B cell (primary cell): ENCODE measurements around the gene C1orf116. TPM values are rescaled to one million over a fixed set of nuclear protein-coding genes. Genes with fewer than 3 reads are reported as not detected.

Experiments used
- ATAC-seq: fragments of 200-7000 bp; cut with Tn5 transposase; one replicate; pipeline ENCODE4 v1.10.0; 2021; ENCODE audit warnings: low read depth, mild to moderate bottlenecking, moderate number of reproducible peaks, moderate library complexity
- CTCF ChIA-PET: fragments of 350-600 bp; sonication (Branson Sonifier 250); formaldehyde crosslinking; loops from one replicate; lab custom pipeline; 2021; ENCODE audit warnings: antibody characterized with exemption, inconsistent platforms; lab: Charles Lee
- POLR2A ChIA-PET: fragments of 350-600 bp; sonication (Branson Sonifier 250); formaldehyde crosslinking; loops from one replicate; lab custom pipeline; 2021; ENCODE audit warnings: antibody characterized with exemption; lab: Charles Lee
- DNase-seq: peaks from one replicate; pipeline ENCODE4 v3.0.0; 2013
- H2AFZ ChIP-seq: 2 replicates; pipeline ENCODE4 v1.6.1; 2012; ENCODE audit warnings: mild to moderate bottlenecking, low read depth, low read length; ENCODE audit not compliant: insufficient read depth, poor library complexity, severe bottlenecking
- H3K27ac ChIP-seq, 2 donors: 1 replicate in 1 of 2; 2 replicates in 1 of 2; pipeline ENCODE4 v1.5.1; 2012 to 2013; ENCODE audit warnings: low read length in 2 of 2, mild to moderate bottlenecking in 2 of 2, moderate library complexity in 1 of 2
- H3K27me3 ChIP-seq, 4 experiments: fragments of 200-600 bp in 1 of 4; sonication (generic) in 1 of 4; replicated peaks in 1 of 4; 1 replicate in 2 of 4; 2 replicates in 2 of 4; pipeline versions ENCODE4 v1.6.1 to v1.7.0; 2013 to 2016; ENCODE audit warnings: low read length in 3 of 4, mild to moderate bottlenecking in 2 of 4, mixed read lengths in 1 of 4, moderate library complexity in 1 of 4; ENCODE audit not compliant: insufficient read depth in 4 of 4, control insufficient read depth in 3 of 4; ENCODE audit errors: control extremely low read depth in 1 of 4
- H3K36me3 ChIP-seq, 2 experiments: replicated peaks in 1 of 2; 1 replicate in 1 of 2; 2 replicates in 1 of 2; pipeline versions ENCODE4 v1.6.1 to v1.7.1; 2013; ENCODE audit warnings: low read length in 1 of 2; ENCODE audit not compliant: insufficient read depth in 2 of 2, control insufficient read depth in 1 of 2; ENCODE audit errors: control extremely low read depth in 1 of 2, extremely low read depth in 1 of 2
- H3K4me1 ChIP-seq, 2 donors: fragments of 200-600 bp in 1 of 2; sonication (generic) in 1 of 2; 1 replicate in 1 of 2; 2 replicates in 1 of 2; pipeline versions ENCODE4 v1.5.1 to v1.6.1; 2013 to 2017; ENCODE audit warnings: low read length in 2 of 2; ENCODE audit not compliant: control insufficient read depth in 2 of 2, insufficient read depth in 2 of 2
- H3K4me2 ChIP-seq: replicated peaks from 2 replicates; pipeline ENCODE3; 2012; ENCODE audit warnings: mild to moderate bottlenecking, low read depth, low read length; ENCODE audit not compliant: poor library complexity, severe bottlenecking
- H3K4me3 ChIP-seq, 5 experiments: fragments of 200-600 bp in 1 of 5; sonication (generic) in 1 of 5; 1 replicate in 3 of 5; 2 replicates in 2 of 5; pipeline versions ENCODE4 v1.5.1 to v1.7.0; 2011 to 2016; ENCODE audit warnings: low read length in 4 of 5, mild to moderate bottlenecking in 4 of 5, low read depth in 2 of 5, control low read depth in 1 of 5, moderate library complexity in 1 of 5; ENCODE audit not compliant: insufficient read depth in 1 of 5; ENCODE audit errors: control extremely low read depth in 1 of 5, extremely low read depth in 1 of 5
- H3K79me2 ChIP-seq: fragments of 200-600 bp; sonication (generic); one replicate; pipeline ENCODE4 v1.6.0; 2016; ENCODE audit warnings: low read length; ENCODE audit not compliant: control insufficient read depth, insufficient read depth
- H3K9ac ChIP-seq: fragments of 200-600 bp; sonication (generic); 2 replicates; pipeline ENCODE4 v1.6.1; 2017; ENCODE audit warnings: mild to moderate bottlenecking, low read length, moderate library complexity
- H3K9me3 ChIP-seq, 3 donors: one replicate each; pipeline versions ENCODE4 v1.6.1 to v1.7.1; 2013; ENCODE audit warnings: low read length in 2 of 3; ENCODE audit not compliant: control insufficient read depth in 2 of 3, insufficient read depth in 1 of 3; ENCODE audit errors: control extremely low read depth in 1 of 3
- H4K20me1 ChIP-seq: 2 replicates; pipeline ENCODE4 v1.6.0; 2012; ENCODE audit warnings: mild to moderate bottlenecking, low read length; ENCODE audit not compliant: insufficient read depth, control insufficient read depth, poor library complexity, severe bottlenecking
- H3K27ac Mint-ChIP-seq: one replicate; pipeline ENCODE4 v1.8.0; 2021; ENCODE audit warnings: mixed read lengths
- H3K27me3 Mint-ChIP-seq: one replicate; pipeline ENCODE4 v1.8.0; 2021; ENCODE audit warnings: mixed read lengths
- H3K4me1 Mint-ChIP-seq: one replicate; pipeline ENCODE4 v1.8.0; 2021; ENCODE audit warnings: mixed read lengths
- H3K4me3 Mint-ChIP-seq: one replicate; pipeline ENCODE4 v1.8.0; 2021; ENCODE audit warnings: mixed read lengths
- H3K9me3 Mint-ChIP-seq: one replicate; pipeline ENCODE4 v1.8.0; 2022; ENCODE audit warnings: mixed read lengths; ENCODE audit not compliant: insufficient read depth
- CTCF ChIP-seq: fragments of 200-600 bp; IDR thresholded peaks from one replicate; pipeline ENCODE4 v1.8.0; 2022; ENCODE audit warnings: antibody characterized with exemption, mild to moderate bottlenecking
- EZH2 ChIP-seq: IDR thresholded peaks from 2 replicates; pipeline ENCODE4 v1.6.1; 2012; ENCODE audit warnings: borderline replicate concordance, low read depth, mild to moderate bottlenecking, moderate library complexity, low read length; ENCODE audit not compliant: insufficient read depth, poor library complexity, severe bottlenecking
- WGBS: methylation state at CpG from one replicate; pipeline ENCODE4 v1.1.5; 2013; ENCODE audit warnings: missing lambda C conversion rate; ENCODE audit not compliant: insufficient coverage; 5-methylcytosine and 5-hydroxymethylcytosine counted together
- intact Hi-C: fragments of 100-400 bp; cut with micrococcal nuclease; formaldehyde crosslinking; loops from one replicate; pipeline ENCODE4 v1.10.0; 2022
- polyA plus RNA-seq: library from polyadenylated mRNA; depleted of rRNA; stranded (reverse); fragments of >200 nt; gene quantifications from 2 replicates; pipeline ENCODE4 v1.2.3, GENCODE V29; 2012
- total RNA-seq, 2 donors: library from RNA; stranded (reverse); fragments of 120-200 nt in 1 of 2; gene quantifications; 1 replicate in 1 of 2; 2 replicates in 1 of 2; pipeline versions ENCODE4 v1.2.3 to v1.2.4, GENCODE V29; 2013 to 2022

Gene C1orf116
- total and polyA plus RNA-seq, 2 donors (not counting 1 experiment from before 2014, with no cell fraction given) = 0.09 TPM; not detected in 1

DNA sequence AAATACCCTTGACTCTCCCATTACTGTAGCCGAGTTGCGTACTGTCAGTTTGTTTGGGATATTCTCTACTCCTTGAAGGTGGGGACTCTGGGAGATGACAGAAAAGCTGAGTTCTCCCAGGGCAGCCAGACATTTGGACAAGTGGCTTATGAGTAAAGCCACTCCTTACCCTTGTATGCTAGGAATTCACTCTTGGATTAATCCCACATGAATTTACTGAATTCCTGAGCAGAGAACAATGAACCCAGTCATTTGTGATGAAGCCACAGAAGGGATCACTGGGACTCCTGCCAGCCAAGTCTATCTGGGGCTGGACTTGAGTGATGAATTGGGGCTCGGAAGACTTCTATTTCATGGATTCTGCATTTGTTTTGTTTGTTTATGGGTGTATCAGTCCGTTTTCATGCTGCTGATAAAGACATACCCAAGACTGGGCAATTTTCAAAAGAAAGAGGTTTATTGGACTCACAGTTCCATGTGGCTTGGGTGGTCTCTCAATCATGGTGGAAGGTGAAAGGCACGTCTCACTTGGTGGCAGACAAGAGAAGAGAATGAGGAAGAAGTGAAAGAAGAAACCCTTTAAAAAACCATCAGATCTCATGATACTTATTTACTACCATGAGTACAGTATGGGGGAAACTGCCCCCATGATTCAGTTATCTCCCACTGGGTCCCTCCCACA is 25.1 kb downstream of the C1orf116 start:
- Histone ChIP-seq H3K79me2 (no peaks in the 10 kb centered on the region), H3K27me3 (peaks cover 0 to 9% (median 4%) of the 10 kb centered on the region in 4 experiments), H3K4me3 (no peak overlapping the region), H3K9ac (no peak overlapping the region), H3K4me2 (no peak overlapping the region), H2AFZ (no peak overlapping the region), H3K9me3 (no peaks in the 10 kb centered on the region), H3K36me3 (no peaks in the 10 kb centered on the region), H3K27ac (no peak overlapping the region), H4K20me1 (no peaks in the 10 kb centered on the region), H3K4me1 (peaks cover 3 to 4% of the 10 kb centered on the region in 2 donors)
- ChIA-PET CTCF (interaction anchor here (1.1 to 4.5 kb wide), 3 partner anchors 9 to 344 kb away, joined by 3 to 26 read pairs (median 4); no protein-coding TSS in a partner anchor), POLR2A (no interaction called here)
- H3K4me3 Mint-ChIP-seq = no peak overlapping the region
- H3K9me3 Mint-ChIP-seq = no peaks in the 10 kb centered on the region
- 93% methylated on average over 2 of the region's 5 CpGs for WGBS
- TF ChIP-seq EZH2 = no peak
- TF ChIP-seq CTCF = no peak
- H3K27me3 Mint-ChIP-seq = peaks cover 32% of the 10 kb centered on the region
- no peak for ATAC-seq
- H3K27ac Mint-ChIP-seq = no peak overlapping the region
- H3K4me1 Mint-ChIP-seq = peaks cover 2% of the 10 kb centered on the region
- intact Hi-C loops = loop anchor here (5.0 kb wide), 1 partner anchor 70 kb away; no protein-coding TSS in a partner anchor
- DNase-seq = no peak

GRCh38 chr1:207006914-207007313 is 25.6 kb downstream of the C1orf116 start:
- CTCF ChIA-PET = interaction anchor here (0.9 to 4.5 kb wide), 7 partner anchors 9 to 376 kb away, joined by 3 to 26 read pairs (median 4); partner anchors contain the start of gene PFKFB2

More at GRCh38 chr1:207006914-207007313, 25.6 kb downstream of the C1orf116 start:
- ATAC-seq = no peak
- POLR2A ChIA-PET = no interaction called here
- Histone ChIP-seq H3K9ac (no peak overlapping the region), H3K36me3 (no peaks in the 10 kb centered on the region), H3K4me2 (no peak overlapping the region), H3K27me3 (peaks cover 0 to 9% (median 2%) of the 10 kb centered on the region in 4 experiments), H3K4me3 (no peak overlapping the region), H3K4me1 (peaks cover 3 to 4% of the 10 kb centered on the region in 2 donors), H2AFZ (no peak overlapping the region), H4K20me1 (no peaks in the 10 kb centered on the region), H3K27ac (no peak overlapping the region), H3K9me3 (no peaks in the 10 kb centered on the region), H3K79me2 (no peaks in the 10 kb centered on the region)
- Mint-ChIP-seq H3K4me1 (peaks cover 2% of the 10 kb centered on the region), H3K27ac (no peak overlapping the region), H3K4me3 (no peak overlapping the region), H3K9me3 (no peaks in the 10 kb centered on the region), H3K27me3 (peaks cover 26% of the 10 kb centered on the region)
- no peak for DNase-seq
- WGBS = 100% methylated on average over 2 of the region's 3 CpGs
- intact Hi-C loops = loop anchor here (5.0 kb wide), 1 partner anchor 70 kb away; no protein-coding TSS in a partner anchor
- TF ChIP-seq CTCF (no peak), EZH2 (no peak)
